Ishikawa (cell line): ENCODE results near the gene MECP2.

Source experiments
- ZBTB7A ChIP-seq: IDR thresholded peaks from 2 replicates; pipeline ENCODE4 v1.6.1; 2012; ENCODE audit warnings: low read depth
- TF ChIP-seq, protein P1 (sequence below): IDR thresholded peaks from 2 replicates; pipeline ENCODE4 v1.6.1; 2012
- TF ChIP-seq, protein P2 (sequence below): IDR thresholded peaks from 2 replicates; pipeline ENCODE4 v1.6.1; 2012; ENCODE audit warnings: low read depth, mild to moderate bottlenecking

DNA sequence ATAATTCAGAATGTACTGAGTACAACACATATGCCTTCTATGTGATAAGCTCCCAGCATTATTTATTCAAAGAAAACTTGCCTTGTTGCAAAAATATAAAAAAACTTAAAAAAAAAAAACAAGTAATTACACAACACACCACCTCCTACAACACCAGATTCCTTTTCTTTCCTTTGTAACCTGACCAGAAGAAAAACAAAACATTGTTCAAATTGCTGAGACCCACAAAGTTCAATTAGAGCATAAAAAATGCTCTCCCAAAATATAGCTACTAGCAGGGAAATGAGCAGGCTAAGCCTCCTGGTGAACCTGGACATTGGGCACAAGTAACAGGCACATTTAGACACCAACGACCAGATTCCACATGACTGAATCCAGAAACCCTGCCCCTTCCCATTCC lies 38.3 kb downstream of the MECP2 start:
- TF ChIP-seq, protein P1, sequence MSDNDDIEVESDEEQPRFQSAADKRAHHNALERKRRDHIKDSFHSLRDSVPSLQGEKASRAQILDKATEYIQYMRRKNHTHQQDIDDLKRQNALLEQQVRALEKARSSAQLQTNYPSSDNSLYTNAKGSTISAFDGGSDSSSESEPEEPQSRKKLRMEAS, result no peak
- TF ChIP-seq ZBTB7A, result no peak
- TF ChIP-seq, protein P2, sequence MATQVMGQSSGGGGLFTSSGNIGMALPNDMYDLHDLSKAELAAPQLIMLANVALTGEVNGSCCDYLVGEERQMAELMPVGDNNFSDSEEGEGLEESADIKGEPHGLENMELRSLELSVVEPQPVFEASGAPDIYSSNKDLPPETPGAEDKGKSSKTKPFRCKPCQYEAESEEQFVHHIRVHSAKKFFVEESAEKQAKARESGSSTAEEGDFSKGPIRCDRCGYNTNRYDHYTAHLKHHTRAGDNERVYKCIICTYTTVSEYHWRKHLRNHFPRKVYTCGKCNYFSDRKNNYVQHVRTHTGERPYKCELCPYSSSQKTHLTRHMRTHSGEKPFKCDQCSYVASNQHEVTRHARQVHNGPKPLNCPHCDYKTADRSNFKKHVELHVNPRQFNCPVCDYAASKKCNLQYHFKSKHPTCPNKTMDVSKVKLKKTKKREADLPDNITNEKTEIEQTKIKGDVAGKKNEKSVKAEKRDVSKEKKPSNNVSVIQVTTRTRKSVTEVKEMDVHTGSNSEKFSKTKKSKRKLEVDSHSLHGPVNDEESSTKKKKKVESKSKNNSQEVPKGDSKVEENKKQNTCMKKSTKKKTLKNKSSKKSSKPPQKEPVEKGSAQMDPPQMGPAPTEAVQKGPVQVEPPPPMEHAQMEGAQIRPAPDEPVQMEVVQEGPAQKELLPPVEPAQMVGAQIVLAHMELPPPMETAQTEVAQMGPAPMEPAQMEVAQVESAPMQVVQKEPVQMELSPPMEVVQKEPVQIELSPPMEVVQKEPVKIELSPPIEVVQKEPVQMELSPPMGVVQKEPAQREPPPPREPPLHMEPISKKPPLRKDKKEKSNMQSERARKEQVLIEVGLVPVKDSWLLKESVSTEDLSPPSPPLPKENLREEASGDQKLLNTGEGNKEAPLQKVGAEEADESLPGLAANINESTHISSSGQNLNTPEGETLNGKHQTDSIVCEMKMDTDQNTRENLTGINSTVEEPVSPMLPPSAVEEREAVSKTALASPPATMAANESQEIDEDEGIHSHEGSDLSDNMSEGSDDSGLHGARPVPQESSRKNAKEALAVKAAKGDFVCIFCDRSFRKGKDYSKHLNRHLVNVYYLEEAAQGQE, result no peak
